ENCODE results near the gene TMCC3.

GRCh38 chr12:94663702-94664101 lies 13.3 kb upstream of the TMCC3 start:
- TF ChIP-seq CTCF (optimal IDR thresholded peaks at IDR 0.05 in 1 of 3, IDR thresholded peaks at IDR 0.05 in 1 of 3, conservative IDR thresholded peaks at IDR 0.05 in 1 of 3; ENCODE audit: extremely low read depth in 1 of 3, insufficient read depth in 2 of 3, low read length in 3 of 3) = no peak
- TF ChIP-seq EZH2 (IDR thresholded peaks at IDR 0.05; ENCODE audit: low read length) = no peak

Data from keratinocyte (primary cell).